Heart left ventricle (tissue), 16 donors: ENCODE results near the gene PPM1L. TPM values are rescaled to one million over a fixed set of nuclear protein-coding genes. Genes with fewer than 3 reads are reported as not detected.

ENCODE experiments used
- ATAC-seq, 4 donors: fragments of 200-7000 bp; cut with Tn5 transposase; one replicate each; pipeline ENCODE4 v1.9.1; 2020 to 2022; ENCODE audit warnings: moderate library complexity in 4 of 4, mild to moderate bottlenecking in 3 of 4, moderate number of reproducible peaks in 1 of 4
- DNase-seq, 5 donors: peaks; one replicate each; pipeline ENCODE4 v3.0.0-alpha.2; 2020
- H3K27ac ChIP-seq, 12 donors: fragments of 200-600 bp; sonication (generic) in 4 of 12; one replicate each; pipeline versions ENCODE4 v1.5.0 to v1.8.0; 2016 to 2022; ENCODE audit warnings: mild to moderate bottlenecking in 2 of 12
- H3K27me3 ChIP-seq, 9 donors: fragments of 200-600 bp; sonication (generic) in 2 of 9; one replicate each; pipeline versions ENCODE4 v1.5.1 to v1.8.0; 2016 to 2022; ENCODE audit warnings: mild to moderate bottlenecking in 3 of 9
- H3K36me3 ChIP-seq, 9 donors: fragments of 200-600 bp; sonication (generic) in 2 of 9; one replicate each; pipeline versions ENCODE4 v1.5.0 to v1.8.0; 2018 to 2022; ENCODE audit warnings: mild to moderate bottlenecking in 2 of 9
- H3K4me1 ChIP-seq, 12 donors: fragments of 200-600 bp; sonication (generic) in 4 of 12; one replicate each; pipeline versions ENCODE4 v1.5.0 to v1.8.0; 2016 to 2022; ENCODE audit warnings: mild to moderate bottlenecking in 3 of 12
- H3K4me3 ChIP-seq, 12 donors: fragments of 200-600 bp; sonication (generic) in 4 of 12; one replicate each; pipeline versions ENCODE4 v1.5.0 to v1.8.0; 2017 to 2022; ENCODE audit warnings: mild to moderate bottlenecking in 9 of 12, moderate library complexity in 4 of 12
- H3K9me3 ChIP-seq, 12 donors: fragments of 200-600 bp; sonication (generic) in 4 of 12; one replicate each; pipeline versions ENCODE4 v1.5.0 to v1.8.0; 2016 to 2022; ENCODE audit warnings: mild to moderate bottlenecking in 1 of 12
- POLR2A ChIP-seq, 2 donors: fragments of 450-650 bp; IDR thresholded peaks; one replicate each; pipeline ENCODE4 v1.6.1; 2017; ENCODE audit warnings: antibody characterized with exemption in 2 of 2, mild to moderate bottlenecking in 2 of 2, moderate library complexity in 2 of 2
- WGBS, 4 donors: extraction: QIAGEN DNeasy Blood & Tissue Kit in 2 of 4; methylation state at CpG; one replicate each; pipeline versions ENCODE4 v1.1.5 to v1.1.7; 2013 to 2018; 5-methylcytosine and 5-hydroxymethylcytosine counted together
- intact Hi-C, 10 donors: fragments of 100-400 bp; cut with DNase I; formaldehyde crosslinking; loops; one replicate each; pipeline versions ENCODE4 v1.11.1 to v1.14.2; 2022
- polyA plus RNA-seq, 2 donors: library from polyadenylated mRNA; stranded (reverse); fragments of 200-250 nt; gene quantifications; one replicate each; pipeline ENCODE4 v1.2.3, GENCODE V29; 2013
- total RNA-seq, 9 donors: library from RNA; depleted of rRNA in 2 of 9; stranded (reverse); fragments of >200 nt in 2 of 9; fragmentation: NEBNext Ultra II Directional in 3 of 9; extraction: Animal tissue kit (Norgen Biotek cat#: 25700) in 3 of 9; gene quantifications; one replicate each; pipeline versions ENCODE4 v1.1.0 to v1.2.4, GENCODE V29; 2016 to 2023
- TF ChIP-seq, protein P1 (sequence below), 12 donors: fragments of 200-600 bp; sonication (generic) in 4 of 12; IDR thresholded peaks; one replicate each; pipeline versions ENCODE4 v1.5.0 to v1.8.0; 2018 to 2022; ENCODE audit warnings: antibody characterized with exemption in 12 of 12, mild to moderate bottlenecking in 5 of 12
- donor health status: ischemic (EF 13 %, LVEDD 7.1; RV severe dilation, severe dysfunction).
- donor health status: healthy with polysubstance abuse.
- donor health status: DM: no; HTN: yes; CAD: no.
- donor health status: DM: no; HTN: no; CAD: no.
- donor health status: ischemic (EF 25% LVEDD 6.9; RV normal size, moderate dysfunction).
- donor health status: ischemic (EF 25% LVEDD 5.7; RV mildly dilated, moderate dysfunction).
- donor health status: healthy.
- donor health status: DM: yes; HTN: yes; CAD: no.
- donor health status: ischemic (EF 35%, LVEDD 5.7; RV mildly dilated, moderate dysfunction).
- donor health status: nonischemic (EF 11% LVEDD 7.7; RV severe dilation, severe dysfunction).
- donor health status: DM: yes; HTN: yes; CAD: no.
- donor health status: PGD.
- donor health status: ischemic (EF 29% LVEDD 5.4; RV normal size, mild dysfunction).
- donor health status: nonischemic (EF 23%, LVEDD 6.1; RV moderate dilation, normal function).

The PPM1L gene
- total and polyA plus RNA-seq, 11 donors, result 6.2 to 89.6 (median 41.7) TPM

- H3K27me3 ChIP-seq, result no peaks in the 10 kb centered on the region
- DNase-seq (no peak), ATAC-seq (peak in 1 of 4 donors; percentile 28)
- H3K4me1 ChIP-seq, result peaks cover 0 to 41% (median 11%) of the 10 kb centered on the region in 12 donors
- TF ChIP-seq, protein P1, sequence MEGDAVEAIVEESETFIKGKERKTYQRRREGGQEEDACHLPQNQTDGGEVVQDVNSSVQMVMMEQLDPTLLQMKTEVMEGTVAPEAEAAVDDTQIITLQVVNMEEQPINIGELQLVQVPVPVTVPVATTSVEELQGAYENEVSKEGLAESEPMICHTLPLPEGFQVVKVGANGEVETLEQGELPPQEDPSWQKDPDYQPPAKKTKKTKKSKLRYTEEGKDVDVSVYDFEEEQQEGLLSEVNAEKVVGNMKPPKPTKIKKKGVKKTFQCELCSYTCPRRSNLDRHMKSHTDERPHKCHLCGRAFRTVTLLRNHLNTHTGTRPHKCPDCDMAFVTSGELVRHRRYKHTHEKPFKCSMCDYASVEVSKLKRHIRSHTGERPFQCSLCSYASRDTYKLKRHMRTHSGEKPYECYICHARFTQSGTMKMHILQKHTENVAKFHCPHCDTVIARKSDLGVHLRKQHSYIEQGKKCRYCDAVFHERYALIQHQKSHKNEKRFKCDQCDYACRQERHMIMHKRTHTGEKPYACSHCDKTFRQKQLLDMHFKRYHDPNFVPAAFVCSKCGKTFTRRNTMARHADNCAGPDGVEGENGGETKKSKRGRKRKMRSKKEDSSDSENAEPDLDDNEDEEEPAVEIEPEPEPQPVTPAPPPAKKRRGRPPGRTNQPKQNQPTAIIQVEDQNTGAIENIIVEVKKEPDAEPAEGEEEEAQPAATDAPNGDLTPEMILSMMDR (IDR thresholded peaks at IDR 0.05), result no peak
- TF ChIP-seq POLR2A (IDR thresholded peaks at IDR 0.05), result no peak
- H3K27ac ChIP-seq, result no peak overlapping the region
- intact Hi-C loops, result no loop called here
- H3K36me3 ChIP-seq, result no peaks in the 10 kb centered on the region
- H3K4me3 ChIP-seq, result no peak overlapping the region
- 53 to 71% (median 58%) methylated on average over 3 of the region's 3 CpGs for WGBS, 4 donors
- peaks cover 0 to 11% (median 0%) of the 10 kb centered on the region in 12 donors for H3K9me3 ChIP-seq
Observed at GRCh38 chr3:160829486-160830009, 73.5 kb downstream of the PPM1L start.

- Histone ChIP-seq H3K27ac (no peak overlapping the region), H3K27me3 (no peaks in the 10 kb centered on the region), H3K9me3 (peaks cover 0 to 11% (median 0%) of the 10 kb centered on the region in 12 donors), H3K4me3 (no peak overlapping the region), H3K36me3 (no peaks in the 10 kb centered on the region), H3K4me1 (peaks cover 0 to 41% (median 11%) of the 10 kb centered on the region in 12 donors)
- intact Hi-C loops, result no loop called here
- WGBS, 4 donors, result 44 to 57% (median 50%) methylated on average over 1 of the region's 1 CpG
- TF ChIP-seq, protein P1 (IDR thresholded peaks at IDR 0.05), result no peak
- TF ChIP-seq POLR2A (IDR thresholded peaks at IDR 0.05), result no peak
- DNase-seq (no peak), ATAC-seq (no peak)
Observed at GRCh38 chr3:160830796-160831195, 74.8 kb downstream of the PPM1L start.

DNA sequence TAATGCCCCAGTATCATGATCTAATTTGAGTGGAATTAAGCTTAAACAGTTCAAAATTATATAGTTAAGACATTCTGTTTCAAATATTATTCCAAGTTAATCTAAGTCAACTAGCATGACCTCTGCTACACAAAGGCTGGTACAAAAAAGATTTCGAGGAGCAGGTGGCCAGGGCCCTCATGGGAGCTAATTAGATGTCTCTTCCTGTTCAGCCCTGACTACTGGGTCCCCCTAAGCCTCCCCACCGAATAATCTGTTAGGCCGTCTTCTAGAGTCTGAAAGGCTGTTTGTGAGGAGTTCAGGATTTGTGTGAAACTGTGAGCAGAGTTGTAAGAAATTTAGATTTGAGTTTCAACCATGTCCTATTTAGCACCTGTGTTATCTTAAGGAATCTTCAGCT, 75.4 kb downstream of the PPM1L start:
- no peaks in the 10 kb centered on the region for H3K27me3 ChIP-seq
- no peak overlapping the region for H3K4me3 ChIP-seq
- intact Hi-C loops, result no loop called here
- 68 to 78% (median 70%) methylated on average over 3 of the region's 3 CpGs for WGBS, 4 donors
- H3K27ac ChIP-seq, result no peak overlapping the region
- ATAC-seq (no peak), DNase-seq (no peak)
- TF ChIP-seq, protein P1 (IDR thresholded peaks at IDR 0.05), result no peak
- H3K9me3 ChIP-seq, result peaks cover 0 to 11% (median 0%) of the 10 kb centered on the region in 12 donors
- H3K36me3 ChIP-seq, result no peaks in the 10 kb centered on the region
- H3K4me1 ChIP-seq, result peaks cover 0 to 41% (median 11%) of the 10 kb centered on the region in 12 donors

DNA sequence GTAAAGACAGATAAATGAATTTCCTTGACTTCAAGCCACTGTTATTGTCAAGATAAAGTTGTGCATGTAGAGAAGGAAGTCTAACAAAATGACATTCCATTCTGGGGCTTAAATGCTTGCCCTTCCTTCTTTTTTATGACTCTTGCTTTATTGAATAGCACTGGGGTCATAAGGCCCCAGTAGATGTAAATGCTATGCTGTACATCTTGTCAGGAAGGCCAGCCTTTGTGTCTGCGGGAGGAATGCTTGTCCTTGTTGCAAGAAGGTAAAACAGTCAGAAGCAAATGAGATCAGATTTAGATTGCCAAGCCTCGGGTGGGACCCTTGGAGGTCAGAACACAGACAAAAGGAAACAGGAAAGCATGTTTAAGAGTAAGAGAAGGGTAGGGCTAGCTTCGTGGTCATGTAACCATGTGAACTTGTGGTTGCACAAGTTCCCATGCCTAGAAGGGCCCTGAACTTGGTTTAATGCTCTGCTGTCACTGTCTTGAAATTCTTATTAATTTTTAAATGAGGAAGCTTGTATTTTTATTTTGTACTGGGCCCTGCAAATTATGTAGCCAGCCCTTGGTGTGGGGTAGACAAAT, 81.5 kb downstream of the PPM1L start:
- Histone ChIP-seq H3K27ac (peak overlapping the region in 1 of 12 donors; percentile 12), H3K27me3 (no peaks in the 10 kb centered on the region), H3K4me3 (no peak overlapping the region), H3K9me3 (peaks cover 0 to 21% (median 0%) of the 10 kb centered on the region in 12 donors), H3K4me1 (peaks cover 0 to 17% (median under 1%) of the 10 kb centered on the region in 12 donors), H3K36me3 (no peaks in the 10 kb centered on the region)
- TF ChIP-seq POLR2A (IDR thresholded peaks at IDR 0.05), result no peak
- TF ChIP-seq, protein P1 (IDR thresholded peaks at IDR 0.05), result no peak
- ATAC-seq, result peak in 2 of 4 donors; percentile 10 to 36
- intact Hi-C loops, result loop anchor here in 1 of 10 donors (5.0 kb wide), 1 partner anchor 50 kb away; no protein-coding TSS in a partner anchor
- DNase-seq, result no peak
- 45 to 57% (median 50%) methylated on average over 3 of the region's 3 CpGs for WGBS, 4 donors
